AG09309 (cell line): ENCODE data around the gene FAM180B.
"Not testable (repeated sequence)": the region's sequence is repeated elsewhere in the genome, so short reads cannot be mapped to it uniquely, and the experiment has no call there.

Experiments used
- DNase-seq: peaks from one replicate; pipeline ENCODE4 v3.0.0-alpha.2; 2010; ENCODE audit warnings: low read depth
- H3K4me3 ChIP-seq: 2 replicates; pipeline ENCODE4 v1.5.1; 2011; ENCODE audit warnings: mild to moderate bottlenecking, low read depth, low read length, moderate library complexity; ENCODE audit not compliant: control insufficient read depth
- CTCF ChIP-seq: IDR thresholded peaks from 2 replicates; pipeline ENCODE4 v1.5.1; 2011; ENCODE audit warnings: mild to moderate bottlenecking, low read depth, low read length, inconsistent platforms; ENCODE audit not compliant: insufficient read depth, control insufficient read depth; ENCODE audit errors: missing control alignments

Gene FAM180B

DNA sequence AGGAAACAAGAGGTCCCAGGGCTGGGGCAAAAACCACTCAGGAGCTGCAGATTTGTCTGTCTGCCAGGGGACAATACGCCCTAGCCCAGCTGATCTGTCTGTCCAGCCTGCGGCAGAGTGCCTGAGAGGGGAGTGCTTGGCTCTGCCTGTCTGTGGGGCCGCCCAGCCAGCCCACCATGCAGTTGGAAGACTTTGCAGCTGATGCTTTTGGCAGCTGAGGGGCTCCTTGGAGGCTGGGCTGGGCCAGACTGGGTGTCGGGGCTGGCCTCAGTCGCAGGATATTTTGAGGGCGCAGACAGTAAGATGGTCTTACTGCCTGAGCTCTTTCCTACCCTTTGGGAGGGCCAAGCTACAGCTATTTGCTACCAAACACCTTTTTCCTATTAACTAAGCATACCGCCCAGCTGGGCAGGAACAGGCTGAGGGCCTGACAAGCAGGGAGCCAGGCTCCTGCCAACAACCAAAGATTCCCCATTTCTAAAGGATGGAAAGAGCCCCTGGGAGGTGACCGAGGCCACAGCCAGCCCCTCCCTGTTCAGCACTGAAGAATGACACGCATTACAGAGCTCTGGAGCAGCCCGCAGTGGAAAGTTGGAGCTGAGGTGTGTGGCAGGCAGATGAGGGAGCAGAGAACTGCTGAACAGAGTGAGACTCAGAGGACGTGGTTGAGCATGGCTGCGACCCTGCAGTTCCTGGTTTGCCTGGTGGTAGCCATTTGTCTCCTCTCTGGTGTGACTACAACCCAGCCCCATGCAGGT lies at the start of gene FAM180B:
Gene FAM180B, plus strand, starts transcription at position 581 of the 758 bp plus-strand sequence. Its CDS starts 91 bp downstream, at position 672.
- H3K4me3 ChIP-seq, result no peak within 1 kb of the TSS
- TF ChIP-seq CTCF, result no peak
- no peak for DNase-seq

DNA sequence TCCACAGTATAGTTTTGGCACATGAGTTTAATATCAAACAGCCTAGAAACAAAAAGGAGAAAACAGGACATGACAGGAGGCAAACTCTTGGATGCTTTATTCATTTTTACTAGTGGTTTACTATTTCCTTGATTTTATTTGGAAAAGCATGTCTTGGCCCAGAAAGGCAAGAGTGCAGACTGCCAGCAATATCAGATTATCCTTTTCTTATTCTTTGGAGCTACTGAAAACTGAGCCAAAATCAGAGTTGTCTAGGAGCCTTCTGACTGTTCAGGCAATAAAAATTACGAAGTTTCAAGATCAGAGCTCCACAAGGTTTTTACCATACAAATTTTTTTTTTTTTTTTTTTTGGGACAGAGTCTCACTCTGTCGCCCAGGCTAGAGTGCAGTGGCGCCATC lies 49.6 kb upstream of the FAM180B start:
- DNase-seq, result no peak
- TF ChIP-seq CTCF, result no peak
- H3K4me3 ChIP-seq, result no peak overlapping the region

DNA sequence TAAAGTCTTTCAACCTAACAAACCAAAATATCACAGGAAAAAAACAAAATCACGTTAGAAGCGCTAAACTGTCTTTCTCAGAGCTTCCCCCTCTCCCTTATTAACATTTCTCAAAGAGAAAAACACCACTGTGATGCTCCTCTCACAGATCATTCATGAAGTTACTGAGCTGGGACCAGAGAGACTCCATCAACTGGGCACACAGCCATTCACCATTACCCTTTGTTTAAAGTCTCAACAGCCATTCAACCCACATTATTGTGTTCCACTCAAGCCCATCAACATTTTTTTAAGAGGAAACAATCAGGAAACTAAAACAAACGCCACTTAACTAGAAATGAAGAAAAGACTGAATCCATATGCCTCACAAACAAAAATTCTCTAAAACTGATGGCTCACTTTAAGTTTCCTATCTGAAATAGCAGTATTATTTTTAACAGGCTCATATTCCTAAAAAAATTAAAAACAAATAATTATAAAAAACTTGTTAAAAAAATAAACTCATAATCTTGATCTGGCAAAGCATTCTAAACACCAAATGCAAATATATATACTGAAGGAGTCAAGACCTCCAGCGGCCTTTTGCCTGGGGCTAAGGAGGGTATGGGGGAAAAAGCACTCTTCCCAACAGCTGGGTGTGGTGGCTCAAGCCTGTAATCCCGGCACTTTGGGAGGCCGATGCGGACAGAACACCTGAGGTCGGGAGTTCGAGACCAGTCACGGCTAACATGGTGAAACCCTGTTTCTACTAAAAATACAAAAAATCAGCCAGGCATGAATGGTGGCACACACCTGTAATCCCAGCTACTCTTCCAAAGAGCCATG lies 47.5 kb upstream of the FAM180B start:
- DNase-seq, result no peak
- TF ChIP-seq CTCF, result no peak
- no peak overlapping the region for H3K4me3 ChIP-seq

DNA sequence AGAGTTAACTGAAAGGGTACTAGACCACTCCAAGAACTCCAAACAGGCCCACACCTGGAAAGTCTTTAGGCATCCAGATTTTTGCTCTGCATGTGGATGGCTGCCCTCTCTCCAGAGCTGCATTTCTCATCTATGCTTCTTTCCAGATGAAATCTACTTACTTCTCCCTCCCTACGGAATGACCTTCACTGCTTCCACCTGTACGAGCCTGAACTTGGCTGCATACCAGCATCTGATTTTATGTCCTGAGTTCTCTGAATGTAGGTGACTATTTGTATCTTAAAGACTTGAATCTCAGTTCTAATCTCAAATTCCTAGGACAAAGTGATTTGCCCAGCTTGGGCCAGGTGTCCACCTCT lies 46.8 kb upstream of the FAM180B start:
- TF ChIP-seq CTCF, result no peak
- no peak overlapping the region for H3K4me3 ChIP-seq
- DNase-seq, result no peak

DNA sequence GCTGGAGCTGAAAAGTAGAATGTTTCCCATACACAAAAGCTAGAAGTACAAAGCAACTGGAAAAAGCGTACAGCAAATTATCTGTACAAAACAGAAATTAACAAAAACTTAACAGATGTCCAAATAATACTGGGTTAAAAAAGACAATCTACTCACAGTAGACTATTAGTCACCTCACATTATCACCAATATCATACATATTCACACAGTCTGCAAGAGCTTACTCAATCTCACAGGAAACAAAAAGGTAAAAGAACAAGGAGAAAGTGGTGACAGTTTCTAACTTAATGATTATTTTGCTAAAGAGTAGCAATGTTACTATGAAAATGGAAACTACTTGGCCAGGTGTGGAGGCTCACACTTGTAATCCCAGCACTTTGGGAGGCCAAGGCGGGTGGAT lies 45.4 kb upstream of the FAM180B start:
- H3K4me3 ChIP-seq, result no peak overlapping the region
- TF ChIP-seq CTCF, result no peak
- no peak for DNase-seq

GRCh38 chr11:47545298-47545697 lies 41.2 kb upstream of the FAM180B start:
- no peak for TF ChIP-seq CTCF
- H3K4me3 ChIP-seq, result no peak overlapping the region
- DNase-seq, result no peak

DNA sequence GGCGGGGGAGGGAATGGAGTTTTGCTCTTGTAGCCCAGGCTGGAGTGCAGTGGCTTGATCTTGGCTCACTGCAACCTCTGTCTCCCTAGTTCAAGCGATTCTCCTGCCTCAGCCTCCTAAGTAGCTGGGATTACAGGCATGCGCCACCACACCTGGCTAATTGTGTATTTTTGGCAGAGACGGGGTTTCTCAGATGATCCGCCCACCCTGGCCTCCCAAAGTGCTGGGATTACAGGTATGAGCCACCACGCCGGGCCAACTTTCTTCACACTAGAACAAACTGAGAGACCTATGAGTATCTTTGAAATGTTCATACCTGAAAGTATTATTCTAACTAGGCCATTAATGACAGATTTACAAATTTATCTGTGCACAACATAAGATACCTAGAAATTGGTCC lies 40.2 kb upstream of the FAM180B start:
- DNase-seq, H3K4me3 ChIP-seq: not testable (repeated sequence)
